NCI-H1417 (cell line): Measurements from ENCODE around the gene MRPS7.

Source experiments
- DNase-seq, 3 experiments: peaks; one replicate each; lab custom pipeline; 2025; lab: John Stamatoyannopoulos, UW

The MRPS7 gene

DNA sequence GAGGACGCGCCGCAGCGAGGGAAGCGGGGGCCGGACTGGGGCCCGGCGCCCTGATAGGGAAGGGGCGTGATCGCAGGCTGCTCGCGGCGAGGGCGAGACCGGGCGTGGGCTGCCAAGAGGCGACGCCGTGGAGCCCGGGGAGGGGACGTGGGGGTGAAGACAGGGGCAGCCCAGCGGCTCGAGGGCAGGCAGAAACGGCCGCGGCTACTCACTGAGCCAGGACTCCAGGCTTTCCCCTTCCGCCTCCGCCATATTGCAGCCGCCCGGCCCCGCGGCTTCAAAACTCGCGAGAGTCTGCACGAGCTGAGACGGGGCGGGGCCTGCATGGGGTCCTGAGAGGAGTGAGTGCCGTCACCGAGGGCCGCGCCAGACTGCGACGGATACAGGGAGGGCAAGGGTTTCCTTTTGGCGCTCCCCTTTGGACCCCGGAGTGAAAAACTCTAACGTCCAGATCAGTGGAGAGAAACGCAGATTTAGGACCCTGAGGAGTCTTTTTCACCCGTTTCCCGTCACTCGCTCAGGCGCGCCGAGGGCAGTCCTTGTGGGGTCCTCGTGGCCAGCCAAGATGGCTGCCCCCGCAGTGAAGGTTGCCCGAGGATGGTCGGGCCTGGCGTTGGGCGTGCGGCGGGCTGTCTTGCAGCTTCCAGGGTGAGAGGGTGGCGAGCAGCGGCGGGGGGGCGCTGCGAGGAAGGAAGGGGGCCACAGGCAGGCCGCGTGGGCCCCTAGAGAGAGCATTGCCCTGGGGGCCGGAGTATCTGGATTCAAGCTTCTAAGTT is at the start of gene MRPS7, which contains the start of gene GGA3:
Gene MRPS7, plus strand, starts transcription at position 544 of the 776 bp plus-strand sequence. Its CDS starts 22 bp downstream, at position 566.
Gene GGA3, minus strand, starts transcription at position 271 of the 776 bp plus-strand sequence. Its CDS starts 19 bp downstream, at position 252.
- peak; percentile 93 to 96 (median 95) for DNase-seq

DNA sequence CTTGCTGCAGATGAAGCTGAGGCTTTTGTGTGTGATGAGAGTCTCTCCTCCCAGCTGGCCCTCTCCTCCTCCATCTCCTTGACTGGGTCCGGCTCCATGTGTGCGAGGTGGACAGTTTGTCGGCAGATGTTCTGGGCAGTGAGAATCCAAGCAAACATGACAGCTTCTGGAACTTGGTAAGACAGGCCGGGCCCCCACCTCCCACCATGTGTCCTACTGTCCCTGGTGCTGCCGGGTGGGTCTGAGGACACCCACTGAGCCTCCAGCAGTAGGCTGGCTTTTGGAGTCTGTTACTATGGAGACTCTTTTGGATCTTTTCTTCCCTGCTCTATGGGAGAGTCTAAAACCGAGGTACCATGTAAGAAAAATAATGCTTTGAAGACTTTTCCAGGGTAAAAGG is 43.5 kb upstream of the MRPS7 start:
- DNase-seq, result no peak

DNA sequence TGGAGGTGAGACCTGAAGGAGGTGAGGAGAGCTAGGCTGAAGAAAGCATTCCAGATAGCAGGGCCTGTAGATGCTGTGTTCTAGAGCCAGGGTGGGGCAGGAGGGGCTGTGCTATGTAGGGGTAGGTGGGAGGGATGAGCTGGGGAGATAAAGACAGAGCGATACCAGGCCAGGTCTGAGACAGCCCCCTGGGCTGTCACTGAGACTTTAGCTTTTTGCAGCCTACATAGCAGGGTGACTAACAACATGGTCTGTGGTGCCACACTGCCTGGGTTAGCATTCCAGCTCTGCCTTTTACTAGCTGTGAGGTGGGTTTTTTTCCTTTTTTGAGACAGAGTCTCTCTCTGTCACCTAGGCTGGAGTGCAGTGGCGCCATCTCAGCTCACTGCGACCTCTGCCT is 41.9 kb upstream of the MRPS7 start:
- no peak for DNase-seq

DNA sequence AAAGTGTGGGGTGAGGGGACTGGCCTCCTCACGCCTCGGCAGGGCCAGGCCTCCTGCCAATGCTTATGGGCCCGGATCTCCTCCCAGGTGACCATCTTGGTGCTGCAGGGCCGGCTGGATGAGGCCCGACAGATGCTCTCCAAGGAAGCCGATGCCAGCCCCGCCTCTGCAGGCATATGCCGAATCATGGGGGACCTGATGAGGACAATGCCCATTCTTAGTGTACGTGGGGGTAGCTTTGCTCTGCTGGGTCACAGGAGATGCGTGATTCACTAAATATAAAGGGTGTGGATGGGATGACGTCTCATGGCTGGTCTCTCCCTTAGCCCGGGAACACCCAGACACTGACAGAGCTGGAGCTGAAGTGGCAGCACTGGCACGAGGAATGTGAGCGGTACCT is 36.7 kb upstream of the MRPS7 start:
- DNase-seq, result no peak

DNA sequence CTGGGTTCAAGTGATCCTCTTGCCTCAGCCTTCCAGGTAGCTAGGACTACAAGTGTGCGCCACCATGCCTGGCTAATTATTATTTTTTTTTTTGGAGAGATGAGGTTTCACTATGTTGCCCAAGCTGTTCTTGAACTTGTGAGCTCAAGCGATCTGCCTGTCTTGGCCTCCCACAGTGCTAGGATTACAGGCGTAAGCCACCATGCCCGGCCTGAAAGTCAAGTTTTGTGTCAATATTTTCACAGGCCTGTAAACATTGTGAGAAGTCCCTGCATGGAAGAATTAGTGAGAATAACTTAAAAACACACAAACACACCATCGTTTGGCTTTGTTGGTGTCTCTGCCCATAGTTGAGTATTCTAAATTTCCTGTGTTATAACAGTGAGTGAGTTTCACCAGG is 34.0 kb upstream of the MRPS7 start:
- no peak for DNase-seq

DNA sequence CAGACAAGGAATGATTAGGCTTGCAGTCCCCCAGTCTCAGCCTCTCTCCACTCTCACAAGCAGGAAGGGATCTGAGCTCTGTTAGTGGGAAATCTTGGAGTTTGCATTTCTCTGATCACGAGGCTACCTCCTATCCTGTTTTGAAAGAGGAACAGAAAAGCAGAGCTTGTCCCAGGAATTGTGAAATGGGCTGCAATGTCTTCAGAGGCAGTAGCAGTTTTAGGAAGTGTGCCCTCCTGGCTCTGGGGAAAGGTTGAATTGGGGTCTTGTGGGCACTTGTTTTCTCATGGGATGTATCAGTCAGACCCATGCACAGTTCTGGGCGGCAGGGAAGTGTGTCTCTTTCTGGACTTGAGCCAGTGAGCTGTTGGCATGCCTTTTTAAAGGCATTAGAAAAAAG is 33.4 kb upstream of the MRPS7 start:
- DNase-seq, result no peak

DNA sequence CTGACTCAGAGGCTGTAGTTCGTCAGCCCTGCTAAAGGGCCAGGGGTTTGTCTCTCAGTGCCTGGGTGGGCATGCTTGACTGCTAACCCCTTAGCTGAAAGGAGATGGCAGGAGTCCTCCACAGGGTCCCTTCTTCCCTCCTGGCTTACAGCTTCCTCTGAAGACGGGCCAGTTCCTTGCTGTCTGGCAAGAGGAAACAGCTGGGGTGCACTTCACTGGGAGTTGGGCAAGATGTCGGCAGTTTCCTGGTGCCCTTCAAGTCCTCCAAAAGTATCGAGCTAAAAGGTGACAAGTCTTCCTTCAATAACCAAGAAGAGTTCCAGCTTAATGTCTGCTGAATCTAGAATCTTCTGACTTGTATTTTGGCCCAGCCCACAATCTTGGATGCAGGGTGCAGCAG is 32.8 kb upstream of the MRPS7 start:
- DNase-seq, result no peak

DNA sequence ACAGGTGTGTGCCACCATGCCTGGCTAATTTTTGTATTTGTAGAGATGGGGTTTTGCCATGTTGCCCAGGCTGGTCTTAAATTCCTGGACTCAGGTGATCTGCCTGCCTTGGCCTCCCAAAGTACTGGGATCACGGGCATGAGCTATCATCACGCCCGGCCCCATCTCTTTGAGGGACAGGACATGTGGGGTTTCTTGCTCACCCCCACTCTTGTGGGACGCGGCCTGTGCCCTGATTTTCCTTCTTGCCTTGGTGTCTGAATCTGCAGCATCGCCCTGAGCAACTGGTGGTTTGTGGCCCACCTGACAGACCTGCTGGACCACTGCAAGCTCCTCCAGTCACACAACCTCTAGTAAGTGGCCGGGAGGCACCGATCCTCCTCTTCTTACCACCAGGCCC is 30.6 kb upstream of the MRPS7 start:
- no peak for DNase-seq

DNA sequence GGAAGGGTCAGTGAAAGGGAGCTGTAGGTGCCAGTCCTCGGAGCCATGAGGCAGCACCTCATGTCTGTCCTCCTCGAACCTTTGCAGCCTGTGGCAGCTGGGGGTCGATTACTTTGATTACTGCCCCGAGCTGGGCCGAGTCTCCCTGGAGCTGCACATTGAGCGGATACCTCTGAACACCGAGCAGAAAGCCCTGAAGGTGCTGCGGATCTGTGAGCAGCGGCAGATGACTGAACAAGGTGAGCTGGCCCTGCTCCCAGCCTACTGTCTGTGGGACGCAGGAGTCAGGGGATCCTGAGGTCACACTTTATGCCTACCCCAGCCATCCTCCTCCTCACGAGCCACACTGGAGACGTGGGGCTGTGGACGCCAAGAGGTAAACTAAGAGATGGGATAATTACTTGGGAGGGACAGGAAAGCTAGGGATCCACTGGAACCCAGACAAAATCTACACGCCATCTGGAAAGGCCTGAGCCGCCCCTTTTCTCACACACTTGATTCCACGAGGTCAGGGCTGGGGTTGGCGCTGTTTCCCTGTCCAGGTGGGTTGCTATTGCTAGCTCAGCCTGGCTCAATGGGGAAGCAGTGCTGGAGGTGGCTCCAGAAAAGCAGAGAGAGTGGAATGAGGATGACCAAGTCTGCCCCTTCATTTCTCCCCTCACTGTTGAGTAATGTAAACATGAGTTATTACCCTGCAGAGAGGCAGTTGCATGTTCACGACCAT is 29.8 kb upstream of the MRPS7 start:
- DNase-seq, result no peak

DNA sequence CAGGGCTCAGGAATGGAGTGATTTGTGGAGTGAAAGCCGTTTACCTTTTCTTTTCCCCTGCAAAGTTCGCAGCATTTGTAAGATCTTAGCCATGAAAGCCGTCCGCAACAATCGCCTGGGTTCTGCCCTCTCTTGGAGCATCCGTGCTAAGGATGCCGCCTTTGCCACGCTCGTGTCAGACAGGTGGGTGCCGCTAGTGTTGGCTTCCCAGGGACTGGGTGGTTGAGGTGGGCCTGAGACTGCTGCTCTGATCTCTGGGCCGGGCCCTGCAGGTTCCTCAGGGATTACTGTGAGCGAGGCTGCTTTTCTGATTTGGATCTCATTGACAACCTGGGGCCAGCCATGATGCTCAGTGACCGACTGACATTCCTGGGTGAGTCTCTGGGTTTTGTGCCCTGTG is 28.9 kb upstream of the MRPS7 start:
- DNase-seq, result no peak

DNA sequence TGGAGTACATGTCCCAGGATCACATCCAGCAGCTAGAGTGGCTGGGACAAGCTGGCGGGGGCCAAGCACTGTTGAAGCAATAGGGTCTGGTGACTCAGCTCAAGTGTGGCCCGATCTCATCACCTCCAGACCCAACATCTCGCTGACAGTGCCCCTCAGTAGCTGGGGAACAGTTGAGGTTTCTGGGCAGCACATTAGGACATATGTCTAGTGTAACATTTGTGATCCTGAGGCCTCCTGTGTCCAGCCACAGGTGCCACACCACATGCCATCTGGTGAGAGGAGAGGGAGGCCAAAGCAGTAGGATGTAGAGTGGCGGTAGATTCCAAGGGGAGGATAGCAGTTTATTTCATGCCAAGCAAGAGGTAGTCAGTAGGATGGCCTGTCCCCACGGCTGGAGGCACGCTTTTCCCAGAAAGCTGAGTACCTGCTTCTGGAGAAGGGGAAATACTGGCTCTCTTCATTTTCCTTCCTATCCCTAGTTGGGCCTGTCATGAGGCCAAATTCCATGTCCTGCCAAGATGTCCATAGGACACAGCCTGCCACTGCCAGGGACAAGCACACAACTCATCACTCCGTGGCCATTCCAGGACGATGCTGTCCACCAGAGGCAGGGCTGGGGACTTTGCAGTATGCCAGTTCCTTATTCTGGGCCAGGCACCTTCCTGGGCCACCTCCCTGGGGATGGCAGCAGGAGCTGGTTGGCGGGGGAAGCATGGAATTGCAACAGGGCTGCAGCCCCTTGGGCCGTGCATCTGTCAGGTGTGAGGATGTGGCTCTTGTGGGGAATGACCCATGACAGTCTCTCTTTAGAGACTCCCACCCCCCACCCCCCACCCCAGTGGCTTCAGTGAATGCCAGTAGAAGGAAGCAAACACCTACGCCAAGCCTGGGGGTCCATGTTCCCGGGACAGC is 24.3 kb upstream of the MRPS7 start:
- no peak for DNase-seq

DNA sequence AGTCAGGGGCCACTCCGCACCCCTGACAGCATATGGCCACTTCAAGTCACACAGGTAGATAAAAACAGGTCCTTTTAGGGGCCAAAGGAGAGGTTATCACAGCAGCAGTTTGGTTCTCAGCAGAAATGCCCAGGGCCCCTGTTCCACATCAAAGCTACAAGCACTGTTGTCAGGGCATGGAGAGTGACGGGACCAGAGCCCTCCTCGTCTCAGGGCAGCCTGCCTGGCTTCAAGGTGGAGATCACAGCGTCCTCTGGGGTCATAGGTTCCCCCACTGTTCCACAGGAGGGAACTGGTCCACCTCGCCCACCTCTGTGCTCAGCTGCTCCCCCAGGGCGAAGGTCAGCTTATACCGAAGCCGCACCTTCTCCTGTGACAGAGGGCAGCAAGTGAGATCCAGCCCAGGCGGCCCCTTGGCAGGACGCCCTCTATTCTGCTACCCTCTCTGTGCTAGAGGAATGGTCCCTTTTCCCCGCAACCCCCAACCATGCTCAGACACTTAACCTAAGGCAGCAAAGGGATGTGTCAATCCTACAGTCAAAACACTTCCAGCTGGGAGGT is 23.6 kb upstream of the MRPS7 start:
- no peak for DNase-seq

DNA sequence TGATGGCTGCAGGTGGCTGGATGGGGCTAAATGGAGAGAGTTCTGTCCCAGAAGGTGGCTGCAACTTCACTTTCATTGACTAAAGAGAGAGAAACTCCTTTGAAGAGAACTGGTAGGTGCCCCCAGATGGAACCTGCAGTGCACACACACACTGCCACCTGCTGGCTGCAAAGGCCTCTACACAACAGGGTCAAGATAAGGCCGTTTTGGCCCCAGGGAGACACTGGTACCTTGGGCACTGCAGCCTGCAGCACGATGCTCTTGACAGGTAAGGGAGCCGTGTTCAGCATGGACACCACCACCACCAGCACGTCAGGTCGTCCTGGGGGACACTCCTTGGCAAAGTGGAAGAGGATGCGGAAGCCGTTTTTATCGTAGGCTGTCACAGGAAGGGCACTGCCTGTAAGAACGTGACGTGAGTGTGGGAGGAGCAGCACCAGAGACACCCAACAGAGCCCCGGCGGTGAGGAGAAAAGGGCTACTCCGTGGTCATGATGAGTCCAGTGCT is 22.9 kb upstream of the MRPS7 start:
- DNase-seq, result peak; percentile 15 to 65 (median 28)

DNA sequence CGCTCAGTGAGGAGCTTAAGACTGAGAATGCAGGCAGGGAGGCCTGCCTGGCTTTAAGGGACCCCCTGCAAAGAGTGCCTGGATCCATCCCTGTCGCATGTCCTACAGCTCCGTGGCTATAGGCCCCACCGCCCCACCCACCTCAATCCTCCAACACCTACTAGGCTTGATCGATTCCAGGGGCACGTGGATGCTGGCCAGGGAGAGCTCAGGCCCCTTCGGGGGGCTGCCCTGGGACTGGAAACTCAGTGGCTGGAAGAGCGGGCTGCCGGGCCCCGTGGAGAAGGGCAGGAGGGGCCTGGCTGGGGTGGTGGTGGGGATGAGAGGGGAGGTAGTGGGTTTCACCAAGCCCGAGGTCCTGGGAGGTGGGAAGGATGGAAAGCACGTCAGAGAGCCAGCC is 22.5 kb upstream of the MRPS7 start:
- no peak for DNase-seq

DNA sequence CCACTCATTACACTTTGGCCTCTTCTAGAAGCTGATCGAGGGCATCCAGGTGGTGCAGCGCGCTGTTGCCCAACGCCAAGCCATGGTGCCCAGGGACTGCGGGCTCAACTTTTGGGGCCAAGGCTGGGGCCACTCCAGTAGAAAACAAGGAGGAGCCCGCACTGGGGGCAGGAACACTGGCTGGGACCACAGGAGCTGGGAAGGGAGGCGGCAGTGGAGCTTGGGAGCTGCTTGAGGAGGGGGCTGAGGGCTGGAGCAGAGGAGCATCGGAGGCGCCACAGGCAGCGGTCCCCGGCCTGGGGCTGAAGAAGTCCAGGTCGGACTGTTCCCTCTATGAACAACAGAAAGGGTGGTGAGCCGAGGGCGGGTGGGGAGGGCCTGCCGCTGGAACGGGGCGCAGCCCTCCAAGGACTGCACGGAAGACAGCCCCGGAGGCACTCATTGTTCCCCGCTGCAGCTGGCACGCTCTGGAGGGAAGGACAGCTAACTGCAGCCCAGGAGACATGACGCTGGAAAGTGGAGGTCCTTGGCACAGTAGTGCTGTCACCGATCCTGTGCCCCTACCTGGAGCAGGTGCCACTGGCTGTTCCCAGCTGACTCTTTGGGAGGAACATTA is 21.8 kb upstream of the MRPS7 start:
- no peak for DNase-seq

DNA sequence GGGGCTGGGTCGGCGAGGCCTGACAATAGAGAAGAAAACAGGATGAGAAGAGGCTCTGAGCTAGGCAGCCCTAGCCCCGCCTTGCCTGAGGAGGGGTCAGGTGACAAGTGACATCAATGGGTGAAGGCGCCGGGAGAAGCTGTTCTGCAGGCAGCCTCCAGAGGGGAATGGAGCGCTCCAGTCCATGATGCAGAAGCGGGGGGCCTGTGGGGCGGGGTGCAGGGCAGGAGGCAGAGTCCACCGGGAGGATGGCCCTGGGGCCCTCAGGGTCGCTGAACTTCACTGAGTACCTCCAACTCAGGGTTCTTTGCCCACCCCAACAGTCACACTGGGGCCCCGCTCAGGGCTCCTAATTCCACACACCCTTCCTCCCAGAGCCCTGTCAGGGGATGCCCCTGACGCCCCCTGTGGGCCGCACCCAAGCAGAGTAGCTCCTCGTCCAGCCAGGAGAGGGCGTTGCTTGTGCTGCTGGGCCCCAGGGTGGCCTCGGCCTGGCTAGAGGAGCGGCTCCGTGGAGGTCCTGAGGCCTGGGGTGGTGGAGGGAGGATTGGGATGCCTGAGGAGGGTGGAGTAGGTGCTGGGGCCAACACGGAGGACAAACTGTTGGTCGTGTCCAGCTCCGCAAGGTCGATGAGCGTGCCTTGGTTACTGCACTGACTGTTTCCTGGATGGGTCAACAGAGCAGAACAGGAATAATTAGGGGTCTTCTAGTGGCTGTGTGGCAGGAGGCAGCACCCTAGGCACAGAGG is 21.1 kb upstream of the MRPS7 start:
- peak in 2 of 3 experiments; percentile 20 to 26 for DNase-seq

DNA sequence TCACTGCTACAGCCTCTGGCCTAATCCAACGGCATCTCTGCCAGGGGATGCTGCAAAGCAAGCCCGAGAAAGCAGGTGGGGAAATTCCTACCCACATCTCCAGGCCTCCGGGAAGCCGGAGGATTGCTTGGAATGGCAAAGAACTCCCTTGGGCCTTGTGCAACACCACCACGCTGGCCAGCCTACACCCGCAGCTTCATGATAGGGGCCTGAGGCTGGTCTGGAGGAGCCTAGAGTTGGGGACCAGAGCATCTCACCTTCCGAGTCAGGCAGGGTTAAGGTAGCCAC is 20.6 kb upstream of the MRPS7 start:
- no peak for DNase-seq

DNA sequence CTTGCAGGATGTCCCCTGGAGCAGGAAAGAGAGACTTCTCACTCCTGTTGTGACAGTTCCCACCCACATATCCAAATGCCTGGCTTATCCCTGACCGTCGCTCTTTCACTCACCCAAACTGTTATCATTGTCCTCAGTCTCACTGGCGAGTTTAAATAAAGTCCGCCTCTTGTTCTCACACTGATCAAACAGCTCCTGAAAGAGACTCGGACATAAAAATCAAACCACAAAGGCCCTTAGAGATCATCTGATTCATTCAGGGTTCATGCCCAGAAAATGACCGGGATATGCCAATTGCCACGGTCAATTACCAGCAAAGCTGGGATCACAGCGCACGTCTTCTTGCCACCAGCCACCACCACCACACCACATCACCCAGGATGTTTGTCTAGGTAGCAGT is 20.2 kb upstream of the MRPS7 start:
- no peak for DNase-seq

DNA sequence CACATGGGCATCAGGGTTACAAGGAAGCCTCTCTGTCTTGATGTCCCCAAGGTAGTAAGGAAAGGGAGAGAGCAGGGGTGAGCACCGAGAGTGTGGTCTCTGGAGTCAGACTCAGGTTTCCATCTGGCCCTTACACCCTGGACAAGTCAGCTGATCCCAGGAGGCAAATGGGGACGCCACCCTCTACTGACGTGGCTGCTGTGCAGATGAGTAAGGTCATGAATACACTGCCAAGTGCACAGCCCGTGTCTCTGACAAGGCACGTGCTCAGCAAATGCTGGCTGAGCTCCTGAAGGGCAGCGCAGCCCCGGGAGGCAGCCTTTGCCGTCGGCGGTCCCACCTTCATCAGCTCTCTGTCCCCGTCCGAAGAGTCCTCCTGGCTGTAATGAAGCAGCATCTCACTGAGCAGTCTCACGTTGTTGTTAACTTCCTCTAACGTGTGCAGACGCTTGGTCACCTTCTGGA is 19.7 kb upstream of the MRPS7 start:
- no peak for DNase-seq

DNA sequence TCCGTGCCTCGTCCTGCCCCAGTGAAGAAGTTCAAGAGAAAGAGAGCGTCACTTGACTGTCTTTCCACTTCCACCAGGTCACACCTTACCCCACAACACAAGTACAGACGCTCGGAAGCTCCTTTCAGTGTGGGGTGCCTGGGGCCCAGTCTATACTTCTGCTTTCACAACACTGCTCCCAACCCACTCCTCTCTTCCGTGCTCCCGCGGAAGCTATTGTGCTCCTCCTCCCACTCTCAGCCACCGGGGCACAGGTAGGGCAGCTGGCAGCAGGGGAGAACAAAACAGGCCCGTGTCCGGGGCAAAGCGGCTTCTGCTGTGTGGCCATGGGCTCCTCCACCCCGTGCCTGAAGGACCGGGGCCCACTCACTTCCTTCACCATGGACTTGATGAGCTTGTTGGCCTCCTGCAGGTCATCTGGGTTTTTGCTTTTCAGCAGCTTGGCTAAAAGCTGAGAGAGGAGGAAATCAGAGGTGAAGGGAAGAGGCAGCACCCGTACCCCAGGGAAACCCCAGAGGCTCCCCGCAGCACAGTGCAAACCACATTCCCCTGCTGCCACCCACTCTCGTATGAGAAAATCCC is 19.1 kb upstream of the MRPS7 start:
- DNase-seq, result no peak
